ENCODE measurements around the gene ABCA2.

- TF ChIP-seq POLR2A (IDR thresholded peaks at IDR 0.05) (no peak), CTCF (IDR thresholded peaks at IDR 0.05) (no peak)
Observed at GRCh38 chr9:137063311-137064026, 35.4 kb upstream of the ABCA2 start.

All from breast epithelium (tissue), 3 donors.